Measurements from ENCODE around the gene ELL. TPM values are rescaled to one million over a fixed set of nuclear protein-coding genes. Genes with fewer than 3 reads are reported as not detected.

The ELL gene
- polyA plus RNA-seq, 1 of the 3 experiments (the other 2 are of a cell fraction) = 7.4 TPM

DNA sequence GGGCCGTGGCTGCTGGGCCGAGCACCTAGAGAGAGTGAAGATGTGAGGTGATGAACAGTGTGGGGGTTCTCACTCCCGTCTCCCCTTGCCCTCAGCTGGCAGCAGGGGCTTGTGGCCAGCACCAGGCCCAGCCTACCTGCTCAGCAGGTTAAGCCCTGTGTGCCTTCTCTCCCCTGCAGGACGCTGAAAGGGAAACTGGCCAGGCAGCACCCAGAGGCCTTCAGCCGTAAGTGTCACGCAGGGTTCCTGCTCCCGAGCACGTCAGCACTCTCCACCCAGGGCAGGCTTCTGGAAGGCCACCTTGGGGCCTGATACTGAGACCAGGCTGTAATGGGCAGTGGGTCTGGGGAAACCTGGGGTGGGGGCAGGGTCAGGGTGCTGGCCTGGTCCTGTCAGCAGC, 45.1 kb upstream of the ELL start:
- no peak for TF ChIP-seq EZH2phosphoT487 (IDR thresholded peaks at IDR 0.05; ENCODE audit: borderline replicate concordance, low read depth)
- TF ChIP-seq YY1 (IDR thresholded peaks at IDR 0.05; ENCODE audit: low read depth) = no peak
- TF ChIP-seq GATA2 (CRISPR knock-in tag; IDR thresholded peaks at IDR 0.05) = no peak
- no peak for TF ChIP-seq SMC3 (IDR thresholded peaks at IDR 0.05; ENCODE audit: low read depth, low read length)
- no peak for TF ChIP-seq NRF1 (IDR thresholded peaks at IDR 0.05; ENCODE audit: low read depth, low read length)
- TF ChIP-seq TAF1 (IDR thresholded peaks at IDR 0.05; ENCODE audit: borderline replicate concordance, low read depth, low read length) = no peak
- no peak for TF ChIP-seq TCF12 (IDR thresholded peaks at IDR 0.05)
- no peak for TF ChIP-seq RFX5 (IDR thresholded peaks at IDR 0.05; ENCODE audit: low read length)
- TF ChIP-seq, protein P1, sequence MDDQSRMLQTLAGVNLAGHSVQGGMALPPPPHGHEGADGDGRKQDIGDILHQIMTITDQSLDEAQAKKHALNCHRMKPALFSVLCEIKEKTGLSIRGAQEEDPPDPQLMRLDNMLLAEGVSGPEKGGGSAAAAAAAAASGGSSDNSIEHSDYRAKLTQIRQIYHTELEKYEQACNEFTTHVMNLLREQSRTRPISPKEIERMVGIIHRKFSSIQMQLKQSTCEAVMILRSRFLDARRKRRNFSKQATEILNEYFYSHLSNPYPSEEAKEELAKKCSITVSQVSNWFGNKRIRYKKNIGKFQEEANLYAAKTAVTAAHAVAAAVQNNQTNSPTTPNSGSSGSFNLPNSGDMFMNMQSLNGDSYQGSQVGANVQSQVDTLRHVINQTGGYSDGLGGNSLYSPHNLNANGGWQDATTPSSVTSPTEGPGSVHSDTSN (IDR thresholded peaks at IDR 0.05) = no peak
- no peak for TF ChIP-seq FOXJ3 (CRISPR knock-in tag; IDR thresholded peaks at IDR 0.05)
- no peak for TF ChIP-seq FOSL2 (IDR thresholded peaks at IDR 0.05; ENCODE audit: borderline replicate concordance, low read depth)
- TF ChIP-seq NFIC (IDR thresholded peaks at IDR 0.05; ENCODE audit: borderline replicate concordance) = no peak
- TF ChIP-seq MEF2A (IDR thresholded peaks at IDR 0.05; ENCODE audit: borderline replicate concordance, low read depth) = no peak
- TF ChIP-seq RAD21 (IDR thresholded peaks at IDR 0.05; ENCODE audit: low read length) = no peak
- TF ChIP-seq, protein P2, sequence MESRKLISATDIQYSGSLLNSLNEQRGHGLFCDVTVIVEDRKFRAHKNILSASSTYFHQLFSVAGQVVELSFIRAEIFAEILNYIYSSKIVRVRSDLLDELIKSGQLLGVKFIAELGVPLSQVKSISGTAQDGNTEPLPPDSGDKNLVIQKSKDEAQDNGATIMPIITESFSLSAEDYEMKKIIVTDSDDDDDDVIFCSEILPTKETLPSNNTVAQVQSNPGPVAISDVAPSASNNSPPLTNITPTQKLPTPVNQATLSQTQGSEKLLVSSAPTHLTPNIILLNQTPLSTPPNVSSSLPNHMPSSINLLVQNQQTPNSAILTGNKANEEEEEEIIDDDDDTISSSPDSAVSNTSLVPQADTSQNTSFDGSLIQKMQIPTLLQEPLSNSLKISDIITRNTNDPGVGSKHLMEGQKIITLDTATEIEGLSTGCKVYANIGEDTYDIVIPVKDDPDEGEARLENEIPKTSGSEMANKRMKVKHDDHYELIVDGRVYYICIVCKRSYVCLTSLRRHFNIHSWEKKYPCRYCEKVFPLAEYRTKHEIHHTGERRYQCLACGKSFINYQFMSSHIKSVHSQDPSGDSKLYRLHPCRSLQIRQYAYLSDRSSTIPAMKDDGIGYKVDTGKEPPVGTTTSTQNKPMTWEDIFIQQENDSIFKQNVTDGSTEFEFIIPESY (IDR thresholded peaks at IDR 0.05; ENCODE audit: borderline replicate concordance, low read depth) = no peak
- no peak for TF ChIP-seq POLR2AphosphoS5 (IDR thresholded peaks at IDR 0.05; ENCODE audit: low read depth, low read length)
- TF ChIP-seq ELF1 (IDR thresholded peaks at IDR 0.05) = no peak
- TF ChIP-seq, protein P3, sequence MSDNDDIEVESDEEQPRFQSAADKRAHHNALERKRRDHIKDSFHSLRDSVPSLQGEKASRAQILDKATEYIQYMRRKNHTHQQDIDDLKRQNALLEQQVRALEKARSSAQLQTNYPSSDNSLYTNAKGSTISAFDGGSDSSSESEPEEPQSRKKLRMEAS (IDR thresholded peaks at IDR 0.05; ENCODE audit: low read depth) = no peak
- Histone ChIP-seq H3K4me3 (ENCODE audit: low read depth in 2 of 2, low read length in 1 of 2) (no peak overlapping the region), H3K27me3 (ENCODE audit: insufficient read depth) (no peaks in the 10 kb centered on the region), H3K9me2 (no peaks in the 10 kb centered on the region), H3F3A (replicated peaks; ENCODE audit: insufficient read depth) (peaks cover 17% of the 10 kb centered on the region), H3K9ac (no peak overlapping the region), H3K9me3 (no peaks in the 10 kb centered on the region), H3K27ac (ENCODE audit: low read depth in 2 of 2, low read length in 1 of 2) (no peak overlapping the region), H2AFZ (ENCODE audit: low read depth) (no peak overlapping the region), H3K36me3 (replicated peaks in 1 of 2; ENCODE audit: control insufficient read depth in 1 of 2, insufficient read depth in 2 of 2, low read length in 1 of 2) (peaks cover 15 to 40% of the 10 kb centered on the region in 2 experiments), H4K20me1 (ENCODE audit: insufficient read depth) (0 out of 2 replicates have a peak, but pooled peaks cover under 1% of the 10 kb centered on the region), H3K4me1 (ENCODE audit: control insufficient read depth in 1 of 2, insufficient read depth in 2 of 2, low read depth in 1 of 2, low read length in 1 of 2) (peaks cover 0 to 4% of the 10 kb centered on the region in 2 experiments; a peak in 1 of 4 replicates), H3K79me2 (ENCODE audit: insufficient read depth) (peaks cover 4% of the 10 kb centered on the region), H3K4me2 (no peak overlapping the region)
- ChIA-PET CTCF (no interaction called here), POLR2A (interaction anchor here (1.0 kb wide), 1 partner anchor 53 kb away, joined by 4 read pairs; no protein-coding TSS in a partner anchor)
- no peak for DNase-seq
- 96% methylated on average over 7 of the region's 8 CpGs for WGBS (ENCODE audit: low lambda C conversion rate)
